ENCODE results near the gene TNS3.

TNS3 gene

GRCh38 chr7:47366211-47366610 lies 215.7 kb downstream of the TNS3 start:
- no peak for TF ChIP-seq CTCF (IDR thresholded peaks at IDR 0.05; ENCODE audit: low read depth, low read length)
- H3K4me3 ChIP-seq (ENCODE audit: low read depth, low read length), result no peak overlapping the region

- TF ChIP-seq CTCF (IDR thresholded peaks at IDR 0.05; ENCODE audit: low read depth, low read length), result no peak
Measured at GRCh38 chr7:47362984-47363383, 218.9 kb downstream of the TNS3 start.

GRCh38 chr7:47361746-47362215 lies 220.1 kb downstream of the TNS3 start:
- H3K4me3 ChIP-seq (ENCODE audit: low read depth, low read length), result no peak overlapping the region
- TF ChIP-seq CTCF (IDR thresholded peaks at IDR 0.05; ENCODE audit: low read depth, low read length), result no peak

More at GRCh38 chr7:47362984-47363383, 218.9 kb downstream of the TNS3 start:
- H3K4me3 ChIP-seq (ENCODE audit: low read depth, low read length), result no peak overlapping the region

- no peak for TF ChIP-seq CTCF (IDR thresholded peaks at IDR 0.05; ENCODE audit: low read depth, low read length)
- H3K4me3 ChIP-seq (ENCODE audit: low read depth, low read length), result no peak overlapping the region
Measured at GRCh38 chr7:47361236-47361635, 220.7 kb downstream of the TNS3 start.

- H3K4me3 ChIP-seq (ENCODE audit: low read depth, low read length), result no peak overlapping the region
- TF ChIP-seq CTCF (IDR thresholded peaks at IDR 0.05; ENCODE audit: low read depth, low read length), result no peak
Measured at GRCh38 chr7:47360301-47360900, 221.5 kb downstream of the TNS3 start.

GRCh38 chr7:47358944-47359588 lies 222.8 kb downstream of the TNS3 start:
- H3K4me3 ChIP-seq (ENCODE audit: low read depth, low read length), result no peak overlapping the region
- no peak for TF ChIP-seq CTCF (IDR thresholded peaks at IDR 0.05; ENCODE audit: low read depth, low read length)

GRCh38 chr7:47358357-47358756 lies 223.6 kb downstream of the TNS3 start:
- no peak for TF ChIP-seq CTCF (IDR thresholded peaks at IDR 0.05; ENCODE audit: low read depth, low read length)
- no peak overlapping the region for H3K4me3 ChIP-seq (ENCODE audit: low read depth, low read length)

Data from WI38 (cell line).